HG02938 (cell line): Measurements from ENCODE around the gene GPR25.
"Not testable (repeated sequence)": the region's sequence is repeated elsewhere in the genome, so short reads cannot be mapped to it uniquely, and the experiment has no call there.

Source experiments
- ATAC-seq: cut with Tn5 transposase; IDR thresholded peaks from one replicate; pipeline ENCODE4 v1.9.1; 2021; ENCODE audit warnings: mild to moderate bottlenecking, moderate library complexity; ENCODE audit not compliant: unreplicated experiment

GPR25 gene

GRCh38 chr1:200909071-200909470, 36.3 kb downstream of the GPR25 start:
- ATAC-seq: no peak

- peak; percentile 43 for ATAC-seq
These were observed 37.0 kb downstream of the GPR25 start for GRCh38 chr1:200909757-200910239.

- ATAC-seq: no peak
These were observed 38.6 kb downstream of the GPR25 start for GRCh38 chr1:200911361-200911760.

- not testable (repeated sequence) for ATAC-seq
These were observed 39.2 kb downstream of the GPR25 start for GRCh38 chr1:200911936-200912335.

- ATAC-seq: no peak
These were observed 40.1 kb downstream of the GPR25 start for GRCh38 chr1:200912737-200913407.

GRCh38 chr1:200916152-200916551, 43.4 kb downstream of the GPR25 start:
- ATAC-seq: no peak

- ATAC-seq: no peak
These were observed 43.9 kb downstream of the GPR25 start for GRCh38 chr1:200916681-200917080.

- no peak for ATAC-seq
These were observed 44.6 kb downstream of the GPR25 start for GRCh38 chr1:200917291-200917817.

- ATAC-seq: no peak
These were observed 45.2 kb downstream of the GPR25 start for GRCh38 chr1:200918006-200918405.

GRCh38 chr1:200919386-200919785, 46.6 kb downstream of the GPR25 start:
- ATAC-seq: no peak

- no peak for ATAC-seq
These were observed 48.9 kb downstream of the GPR25 start for GRCh38 chr1:200921571-200922110.

GRCh38 chr1:200922406-200922805, 49.6 kb downstream of the GPR25 start:
- no peak for ATAC-seq

- no peak for ATAC-seq
These were observed 50.8 kb downstream of the GPR25 start for GRCh38 chr1:200923601-200924000.
